Immature natural killer cell (primary cell): ENCODE data around the gene ZNF497. TPM values are rescaled to one million over a fixed set of nuclear protein-coding genes. Genes with fewer than 3 reads are reported as not detected.

ENCODE experiments used
- DNase-seq, 3 donors: peaks; one replicate each; pipeline ENCODE4 v3.0.0; 2022; ENCODE audit warnings: mixed read lengths in 1 of 3
- H3K27ac Mint-ChIP-seq, 6 donors: one replicate each; pipeline ENCODE4 v1.8.0; 2020; ENCODE audit warnings: mixed read lengths in 6 of 6, mild to moderate bottlenecking in 5 of 6, inconsistent platforms in 4 of 6, moderate library complexity in 3 of 6
- H3K27me3 Mint-ChIP-seq, 3 donors: one replicate each; pipeline ENCODE4 v1.8.0; 2020 to 2021; ENCODE audit warnings: low read depth in 3 of 3, mild to moderate bottlenecking in 3 of 3, mixed read lengths in 3 of 3, moderate library complexity in 3 of 3, inconsistent platforms in 1 of 3
- H3K36me3 Mint-ChIP-seq, 3 donors: one replicate each; pipeline ENCODE4 v1.8.0; 2020; ENCODE audit warnings: mixed read lengths in 3 of 3, inconsistent platforms in 2 of 3, mild to moderate bottlenecking in 2 of 3
- H3K4me1 Mint-ChIP-seq, 2 donors: one replicate each; pipeline ENCODE4 v1.8.0; 2020; ENCODE audit warnings: inconsistent platforms in 2 of 2, mild to moderate bottlenecking in 2 of 2, mixed read lengths in 2 of 2, moderate library complexity in 1 of 2
- H3K4me3 Mint-ChIP-seq, 5 donors: one replicate each; pipeline ENCODE4 v1.8.0; 2020; ENCODE audit warnings: mild to moderate bottlenecking in 5 of 5, mixed read lengths in 5 of 5, inconsistent platforms in 3 of 5, moderate library complexity in 3 of 5
- H3K9me3 Mint-ChIP-seq, 6 donors: one replicate each; pipeline ENCODE4 v1.8.0; 2020; ENCODE audit warnings: mild to moderate bottlenecking in 6 of 6, mixed read lengths in 6 of 6, inconsistent platforms in 4 of 6, moderate library complexity in 3 of 6
- polyA plus RNA-seq, 3 donors: library from polyadenylated mRNA; unstranded; fragments of 300-500 nt; fragmentation: Illumina TruSeq; gene quantifications; one replicate each; pipeline ENCODE4 v1.2.3, GENCODE V29; 2021

ZNF497 gene
- polyA plus RNA-seq, 3 donors from 2014 or later = 0.40 to 0.91 (median 0.62) TPM

- DNase-seq = no peak
- Mint-ChIP-seq H3K9me3 (no peaks in the 10 kb centered on the region), H3K27me3 (peaks cover 0 to 3% (median 3%) of the 10 kb centered on the region in 3 donors), H3K36me3 (no peaks in the 10 kb centered on the region), H3K4me3 (no peak overlapping the region), H3K4me1 (peaks cover 0 to 2% of the 10 kb centered on the region in 2 donors), H3K27ac (no peak overlapping the region)
These were observed 6.2 kb upstream of the ZNF497 start for GRCh38 chr19:58368561-58369360.

- Mint-ChIP-seq H3K27me3 (peaks cover under 1 to 5% (median 1%) of the 10 kb centered on the region in 3 donors), H3K36me3 (no peaks in the 10 kb centered on the region), H3K9me3 (no peaks in the 10 kb centered on the region)
These were observed 5.3 kb upstream of the ZNF497 start for GRCh38 chr19:58367698-58368454.

DNA sequence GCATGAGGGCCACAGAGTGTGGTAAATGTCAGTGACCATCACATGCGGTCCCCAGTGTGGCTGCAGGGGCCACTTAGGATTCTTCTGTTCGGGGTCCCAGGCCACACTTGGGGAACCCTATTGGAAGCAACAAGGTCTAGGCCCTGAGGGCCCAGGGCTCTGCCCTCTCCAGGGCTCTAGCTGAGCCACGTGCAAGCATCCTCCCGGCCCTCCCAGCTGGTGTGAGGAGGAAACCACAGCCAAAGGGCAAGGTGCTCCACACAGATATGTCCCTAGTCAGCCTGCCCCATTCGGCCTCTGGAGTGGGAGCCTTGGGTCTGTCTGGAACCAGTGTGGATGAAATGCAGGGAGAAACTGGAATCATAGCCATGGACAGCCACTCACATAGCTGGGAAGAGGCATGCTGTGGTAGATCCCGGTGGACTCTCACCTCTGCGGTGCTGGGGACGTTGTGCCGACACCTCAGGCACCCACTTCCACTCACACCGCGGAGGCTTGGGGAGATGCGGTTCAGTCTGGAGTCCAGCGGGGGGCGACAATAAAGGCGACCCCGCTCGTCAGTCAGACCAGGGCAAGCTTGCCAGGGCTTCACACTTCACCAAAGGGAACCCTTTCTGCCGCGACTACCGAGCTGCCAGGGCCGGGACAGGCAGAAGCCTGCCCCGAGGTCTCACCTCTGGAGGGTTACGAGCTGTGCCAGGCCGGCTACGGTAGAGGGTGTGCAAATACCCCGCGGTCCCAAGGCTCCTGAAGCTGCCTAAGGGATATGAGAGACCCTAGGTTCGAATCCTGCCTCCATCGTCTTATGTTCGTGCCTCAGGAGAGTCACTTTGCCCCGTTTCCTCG, 4.3 kb upstream of the ZNF497 start:
- Mint-ChIP-seq H3K27ac (peak overlapping the region in 1 of 6 donors; percentile 28), H3K4me1 (peaks cover 5 to 12% of the 10 kb centered on the region in 2 donors), H3K27me3 (peaks cover 9 to 15% (median 9%) of the 10 kb centered on the region in 3 donors), H3K9me3 (no peaks in the 10 kb centered on the region), H3K36me3 (no peaks in the 10 kb centered on the region), H3K4me3 (no peak overlapping the region)
- DNase-seq = no peak

More at GRCh38 chr19:58367698-58368454, 5.3 kb upstream of the ZNF497 start:
- Mint-ChIP-seq H3K27ac (no peak overlapping the region), H3K4me3 (no peak overlapping the region), H3K4me1 (peaks cover 0 to 4% of the 10 kb centered on the region in 2 donors)
- no peak for DNase-seq

- Mint-ChIP-seq H3K27ac (peak overlapping the region in 2 of 6 donors; percentile 57), H3K36me3 (no peaks in the 10 kb centered on the region), H3K4me1 (peaks cover 8 to 15% of the 10 kb centered on the region in 2 donors), H3K27me3 (peaks cover 9 to 22% (median 11%) of the 10 kb centered on the region in 3 donors), H3K9me3 (no peaks in the 10 kb centered on the region), H3K4me3 (peak overlapping the region in 3 of 5 donors; percentile 27 to 46 (median 32))
- DNase-seq = no peak
These were observed 1.6 kb upstream of the ZNF497 start for GRCh38 chr19:58364146-58364545.

DNA sequence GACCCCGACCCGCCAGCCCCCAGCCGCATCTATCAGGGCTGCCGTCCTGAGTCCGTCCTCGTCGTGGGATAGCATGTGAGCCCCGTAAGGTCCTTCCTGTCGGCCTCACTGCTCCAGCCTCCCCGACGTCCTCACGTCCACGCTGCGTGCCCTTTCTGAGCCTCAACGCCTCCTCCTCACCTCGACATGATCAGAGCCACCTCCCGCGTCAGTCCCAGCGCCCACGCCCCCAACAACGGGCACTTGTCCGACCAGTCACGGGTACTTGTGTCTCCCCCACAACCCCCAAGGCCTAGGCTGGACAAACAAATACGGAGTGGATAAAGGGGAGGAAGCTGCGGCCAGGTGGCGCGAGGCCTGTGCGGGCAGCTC, 665 bp downstream of the ZNF497 start:
- Mint-ChIP-seq H3K27ac (peak overlapping the region; percentile 96 to 99 (median 98)), H3K36me3 (no peaks in the 10 kb centered on the region), H3K4me3 (peak overlapping the region; percentile 90 to 99 (median 96)), H3K9me3 (no peaks in the 10 kb centered on the region), H3K27me3 (peaks cover 9 to 24% (median 11%) of the 10 kb centered on the region in 3 donors), H3K4me1 (peaks cover 8 to 18% of the 10 kb centered on the region in 2 donors)
- DNase-seq = peak in 2 of 3 donors; percentile 65

DNA sequence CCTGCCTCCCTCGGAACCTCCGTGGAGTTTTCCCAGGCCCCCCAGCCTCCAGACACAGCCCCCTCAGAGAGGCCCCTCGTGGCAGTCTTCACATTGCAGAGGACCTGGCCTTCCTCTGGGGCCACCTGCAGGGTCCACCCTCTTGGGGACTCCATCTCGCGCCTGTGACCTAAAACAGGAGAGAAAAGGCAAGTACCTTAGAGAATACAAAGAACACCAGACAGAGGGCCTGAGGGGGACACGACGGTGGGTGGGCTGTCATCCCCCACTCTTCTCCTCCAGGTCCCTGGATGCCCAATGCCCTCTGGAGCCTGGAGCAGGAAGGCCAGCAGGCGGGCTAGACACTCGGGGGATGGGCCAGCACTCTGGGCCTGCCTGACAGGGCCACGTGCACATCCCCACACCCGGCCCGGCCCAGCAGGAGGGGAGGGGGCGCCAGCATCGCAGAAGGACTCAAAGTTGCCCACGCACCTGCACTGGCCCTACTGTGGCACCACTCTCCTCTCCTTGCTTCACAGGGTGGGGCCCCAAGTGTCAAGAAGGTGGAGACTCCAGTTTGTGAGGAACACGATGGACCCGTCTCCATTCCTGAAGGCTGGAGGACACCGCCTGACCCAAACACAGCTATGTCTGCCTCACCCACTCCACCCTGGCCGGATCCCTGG, 4.9 kb downstream of the ZNF497 start:
- no peaks in the 10 kb centered on the region for H3K36me3 Mint-ChIP-seq
- no peak overlapping the region for H3K27ac Mint-ChIP-seq
- H3K4me1 Mint-ChIP-seq = peaks cover 8 to 14% of the 10 kb centered on the region in 2 donors
- no peak for DNase-seq
- H3K4me3 Mint-ChIP-seq = peak overlapping the region in 1 of 5 donors; percentile 15
- peaks cover 6 to 18% (median 7%) of the 10 kb centered on the region in 3 donors for H3K27me3 Mint-ChIP-seq
- H3K9me3 Mint-ChIP-seq = no peaks in the 10 kb centered on the region

GRCh38 chr19:58356766-58357480, 5.6 kb downstream of the ZNF497 start:
- Mint-ChIP-seq H3K4me1 (peaks cover 4 to 9% of the 10 kb centered on the region in 2 donors), H3K27ac (no peak overlapping the region), H3K36me3 (no peaks in the 10 kb centered on the region), H3K4me3 (peak overlapping the region; percentile 21 to 57 (median 32)), H3K27me3 (peaks cover 2 to 12% (median 4%) of the 10 kb centered on the region in 3 donors), H3K9me3 (no peaks in the 10 kb centered on the region)
- DNase-seq = no peak

DNA sequence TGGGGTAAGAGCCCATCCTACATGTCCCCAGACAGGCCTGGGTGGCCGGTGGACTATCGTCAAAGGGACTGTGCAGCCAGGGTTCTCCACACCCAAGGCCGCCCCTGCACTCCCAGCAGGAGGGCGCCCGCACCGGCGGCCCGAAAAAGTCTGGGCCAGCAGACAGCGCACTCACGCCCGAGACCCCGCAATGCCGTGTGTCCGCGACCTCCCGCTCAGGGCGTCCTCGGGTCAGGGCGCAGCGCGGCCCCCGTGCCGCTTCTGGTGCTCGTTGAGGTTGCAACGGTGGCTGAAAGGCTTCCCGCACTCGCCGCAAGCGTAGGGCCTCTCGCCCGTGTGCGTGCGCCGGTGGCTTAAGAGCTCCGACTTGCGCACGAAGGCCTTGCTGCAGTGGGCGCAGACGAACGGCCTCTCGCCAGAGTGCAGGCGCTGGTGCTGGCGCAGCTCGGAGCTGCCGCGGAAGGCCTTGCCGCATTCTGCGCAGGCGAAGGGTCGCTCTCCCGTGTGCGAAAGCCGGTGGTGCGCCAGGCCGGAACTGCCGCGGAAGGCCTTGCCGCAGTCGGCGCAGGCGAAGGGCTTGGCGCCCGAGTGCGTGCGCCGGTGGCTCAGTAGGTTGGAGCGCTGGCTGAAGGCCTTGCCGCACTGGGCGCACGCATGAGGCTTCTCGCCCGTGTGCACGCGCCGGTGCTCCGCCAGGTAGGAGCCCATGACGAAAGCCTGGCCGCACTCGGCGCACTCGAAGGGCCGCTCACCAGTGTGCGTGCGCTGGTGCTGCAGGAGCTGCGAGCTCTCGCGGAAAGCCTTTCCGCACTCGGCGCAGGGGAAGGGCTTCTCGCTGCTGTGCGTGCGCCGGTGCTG, 6.4 kb downstream of the ZNF497 start:
- H3K4me1 Mint-ChIP-seq = peaks cover 0 to 6% of the 10 kb centered on the region in 2 donors

DNA sequence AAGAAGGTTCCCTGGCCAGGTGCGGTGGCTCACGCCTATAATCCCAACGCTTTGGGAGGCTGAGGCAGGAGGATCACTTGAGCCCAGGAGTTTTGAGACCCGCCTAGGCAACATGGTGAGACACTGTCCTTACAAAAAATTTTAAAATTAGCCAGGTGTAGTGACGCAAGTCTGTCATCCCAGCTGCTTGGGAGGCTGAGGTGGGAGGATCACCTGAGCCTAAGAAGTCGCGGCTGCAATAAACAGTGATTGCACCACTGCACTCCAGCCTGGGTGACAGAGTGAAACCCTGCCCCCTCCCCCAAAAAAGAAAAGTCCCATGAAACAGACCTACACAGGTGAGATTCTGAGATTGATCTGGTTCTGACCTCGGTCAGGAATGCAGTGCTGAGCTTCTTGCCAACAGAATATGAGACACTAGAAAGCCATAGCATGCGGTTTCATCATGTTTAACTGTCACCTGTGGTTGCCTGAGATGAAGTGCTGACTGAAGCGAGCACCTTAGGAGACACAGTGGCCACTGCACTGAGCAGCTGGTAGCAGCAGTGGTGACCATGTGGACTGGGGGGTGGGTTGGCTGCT, 7.2 kb downstream of the ZNF497 start:
- peak overlapping the region in 4 of 5 donors; percentile 21 to 35 (median 31) for H3K4me3 Mint-ChIP-seq
- no peaks in the 10 kb centered on the region for H3K9me3 Mint-ChIP-seq

More for the DNA sequence above, 6.4 kb downstream of the ZNF497 start:
- Mint-ChIP-seq H3K9me3 (no peaks in the 10 kb centered on the region), H3K27ac (no peak overlapping the region), H3K36me3 (no peaks in the 10 kb centered on the region), H3K27me3 (peaks cover 0 to 6% (median 4%) of the 10 kb centered on the region in 3 donors), H3K4me3 (peak overlapping the region; percentile 27 to 57 (median 40))
- peak; percentile 34 to 45 (median 42) for DNase-seq

DNA sequence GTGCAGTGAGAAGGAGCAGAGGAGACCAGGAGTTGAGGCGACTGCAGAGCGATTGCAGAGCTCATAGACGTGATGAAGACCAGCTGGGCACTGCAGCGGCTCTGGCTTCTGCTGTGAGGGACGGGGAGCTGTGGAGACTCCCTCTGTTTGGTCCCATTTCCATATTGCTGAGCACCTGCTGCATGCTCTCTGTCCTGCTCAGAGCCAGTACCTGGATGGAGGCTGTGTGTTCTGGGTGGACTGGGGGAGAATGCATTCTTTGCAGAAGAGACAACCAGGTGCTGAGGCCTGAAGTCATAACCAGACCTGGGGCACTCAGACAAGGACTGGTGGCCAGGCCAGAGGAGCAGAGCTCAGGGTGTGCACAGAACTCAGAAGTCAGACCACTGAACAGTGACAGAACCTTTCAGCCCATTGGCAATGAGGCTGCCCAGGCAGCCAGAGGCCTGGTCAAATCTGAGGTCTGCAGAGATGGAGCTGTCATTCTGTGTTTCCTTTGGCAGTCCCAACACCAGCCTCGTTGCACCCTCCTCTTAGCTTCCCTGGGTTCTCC, 8.0 kb downstream of the ZNF497 start:
- Mint-ChIP-seq H3K4me3 (peak overlapping the region in 1 of 5 donors; percentile 44), H3K27me3 (peaks cover 0 to 6% (median 6%) of the 10 kb centered on the region in 3 donors), H3K27ac (no peak overlapping the region)

More for the DNA sequence above, 7.2 kb downstream of the ZNF497 start:
- H3K27ac Mint-ChIP-seq = no peak overlapping the region
- peaks cover 0 to 6% of the 10 kb centered on the region in 2 donors for H3K4me1 Mint-ChIP-seq
- peaks cover 0 to 7% (median 4%) of the 10 kb centered on the region in 3 donors for H3K27me3 Mint-ChIP-seq
- no peak for DNase-seq
- H3K36me3 Mint-ChIP-seq = no peaks in the 10 kb centered on the region

More for the DNA sequence above, 8.0 kb downstream of the ZNF497 start:
- Mint-ChIP-seq H3K4me1 (peaks cover 0 to 7% of the 10 kb centered on the region in 2 donors), H3K36me3 (peaks cover 0 to 2% (median 2%) of the 10 kb centered on the region in 3 donors), H3K9me3 (no peaks in the 10 kb centered on the region)
- DNase-seq = no peak
